Measurements from ENCODE around the gene PAOX.

PAOX gene

GRCh38 chr10:133377025-133377817, 1.8 kb upstream of the PAOX start:
- H3K27me3 ChIP-seq (ENCODE audit: insufficient read depth, low read length, poor library complexity): no peaks in the 10 kb centered on the region
- no peak overlapping the region for H2AFZ ChIP-seq (ENCODE audit: low read depth, low read length)
- no peak for TF ChIP-seq EZH2 (IDR thresholded peaks at IDR 0.05; ENCODE audit: borderline replicate concordance, low read depth, low read length, severe bottlenecking)
- TF ChIP-seq, protein P1, sequence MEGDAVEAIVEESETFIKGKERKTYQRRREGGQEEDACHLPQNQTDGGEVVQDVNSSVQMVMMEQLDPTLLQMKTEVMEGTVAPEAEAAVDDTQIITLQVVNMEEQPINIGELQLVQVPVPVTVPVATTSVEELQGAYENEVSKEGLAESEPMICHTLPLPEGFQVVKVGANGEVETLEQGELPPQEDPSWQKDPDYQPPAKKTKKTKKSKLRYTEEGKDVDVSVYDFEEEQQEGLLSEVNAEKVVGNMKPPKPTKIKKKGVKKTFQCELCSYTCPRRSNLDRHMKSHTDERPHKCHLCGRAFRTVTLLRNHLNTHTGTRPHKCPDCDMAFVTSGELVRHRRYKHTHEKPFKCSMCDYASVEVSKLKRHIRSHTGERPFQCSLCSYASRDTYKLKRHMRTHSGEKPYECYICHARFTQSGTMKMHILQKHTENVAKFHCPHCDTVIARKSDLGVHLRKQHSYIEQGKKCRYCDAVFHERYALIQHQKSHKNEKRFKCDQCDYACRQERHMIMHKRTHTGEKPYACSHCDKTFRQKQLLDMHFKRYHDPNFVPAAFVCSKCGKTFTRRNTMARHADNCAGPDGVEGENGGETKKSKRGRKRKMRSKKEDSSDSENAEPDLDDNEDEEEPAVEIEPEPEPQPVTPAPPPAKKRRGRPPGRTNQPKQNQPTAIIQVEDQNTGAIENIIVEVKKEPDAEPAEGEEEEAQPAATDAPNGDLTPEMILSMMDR (IDR thresholded peaks at IDR 0.05; ENCODE audit: borderline replicate concordance, extremely low read depth, low read length, poor library complexity, severe bottlenecking): no peak
- no peak for ATAC-seq (ENCODE audit: insufficient read depth, low read depth)
- peak overlapping the region; percentile 81 for H3K4me2 ChIP-seq (ENCODE audit: insufficient read depth, low read length)
- H3K79me2 ChIP-seq (ENCODE audit: insufficient read depth, low read length): peaks cover 3% of the 10 kb centered on the region
- no peaks in the 10 kb centered on the region for H3K9me3 ChIP-seq (ENCODE audit: insufficient read depth, low read length, severe bottlenecking)
- no peak overlapping the region for H3K27ac ChIP-seq (ENCODE audit: low read length)
- H4K20me1 ChIP-seq (ENCODE audit: insufficient read depth, low read length): no peaks in the 10 kb centered on the region
- peak overlapping the region; percentile 57; the same call in 1 of the 2 replicates for H3K9ac ChIP-seq (ENCODE audit: low read depth, low read length)
- peaks cover 28% of the 10 kb centered on the region for H3K4me1 ChIP-seq (ENCODE audit: insufficient read depth, low read length)
- peak overlapping the region in 1 of 2 experiments; percentile 59; a peak in 2 of 4 replicates for H3K4me3 ChIP-seq (ENCODE audit: low read depth in 1 of 2, low read length in 2 of 2)
- DNase-seq: no peak
- no peaks in the 10 kb centered on the region for H3K36me3 ChIP-seq (ENCODE audit: insufficient read depth, low read length)

DNA sequence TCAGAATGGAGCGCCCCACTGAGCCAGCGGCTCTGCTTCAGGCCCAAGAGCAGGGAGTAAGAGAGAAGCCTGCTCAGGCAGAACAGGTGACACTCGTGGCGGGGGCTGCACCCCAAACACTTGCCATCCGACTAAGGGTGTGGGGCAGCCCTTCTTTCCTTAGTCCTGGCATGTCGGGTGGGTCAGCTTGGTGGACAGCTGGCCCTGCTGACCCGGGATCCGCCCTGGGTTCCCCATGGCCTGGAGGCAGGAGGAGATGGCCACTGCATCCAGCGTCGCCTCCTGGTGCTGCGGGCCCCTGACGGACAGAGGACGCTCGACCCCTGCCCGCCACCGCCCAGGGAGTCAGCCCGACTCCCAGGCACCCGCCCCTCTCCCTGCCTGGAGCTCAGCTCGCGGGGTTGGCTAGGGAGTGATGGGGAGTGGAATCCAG, 1.2 kb upstream of the PAOX start:
- peak overlapping the region; percentile 81 for H3K4me2 ChIP-seq (ENCODE audit: insufficient read depth, low read length)
- no peaks in the 10 kb centered on the region for H3K27me3 ChIP-seq (ENCODE audit: insufficient read depth, low read length, poor library complexity)
- no peak overlapping the region; the same call in 1 of the 2 replicates for H3K27ac ChIP-seq (ENCODE audit: low read length)
- H3K36me3 ChIP-seq (ENCODE audit: insufficient read depth, low read length): no peaks in the 10 kb centered on the region
- DNase-seq (no peak), ATAC-seq (ENCODE audit: insufficient read depth, low read depth) (peak; percentile 1; the same call in 1 of the 3 replicates)
- peak overlapping the region; percentile 13 to 59; a peak in 3 of 4 replicates for H3K4me3 ChIP-seq (ENCODE audit: low read depth in 1 of 2, low read length in 2 of 2)
- TF ChIP-seq, protein P1 (IDR thresholded peaks at IDR 0.05; ENCODE audit: borderline replicate concordance, extremely low read depth, low read length, poor library complexity, severe bottlenecking): no peak
- TF ChIP-seq EZH2 (IDR thresholded peaks at IDR 0.05; ENCODE audit: borderline replicate concordance, low read depth, low read length, severe bottlenecking): no peak
- H4K20me1 ChIP-seq (ENCODE audit: insufficient read depth, low read length): no peaks in the 10 kb centered on the region
- H3K9me3 ChIP-seq (ENCODE audit: insufficient read depth, low read length, severe bottlenecking): no peaks in the 10 kb centered on the region
- peak overlapping the region; percentile 57 for H3K9ac ChIP-seq (ENCODE audit: low read depth, low read length)
- H3K4me1 ChIP-seq (ENCODE audit: insufficient read depth, low read length): peaks cover 24% of the 10 kb centered on the region
- H3K79me2 ChIP-seq (ENCODE audit: insufficient read depth, low read length): no peaks in the 10 kb centered on the region
- H2AFZ ChIP-seq (ENCODE audit: low read depth, low read length): peak overlapping the region; percentile 76

GRCh38 chr10:133378251-133379096, 588 bp upstream of the PAOX start:
- peak overlapping the region; percentile 81 for H3K4me2 ChIP-seq (ENCODE audit: insufficient read depth, low read length)
- peak overlapping the region; percentile 13 to 59; a peak in 3 of 4 replicates for H3K4me3 ChIP-seq (ENCODE audit: low read depth in 1 of 2, low read length in 2 of 2)
- no peaks in the 10 kb centered on the region for H3K36me3 ChIP-seq (ENCODE audit: insufficient read depth, low read length)
- peak overlapping the region; percentile 76 for H2AFZ ChIP-seq (ENCODE audit: low read depth, low read length)
- peak overlapping the region; percentile 57 for H3K9ac ChIP-seq (ENCODE audit: low read depth, low read length)
- ATAC-seq (ENCODE audit: insufficient read depth, low read depth) (peak; percentile 64), DNase-seq (peak; percentile 64)
- H3K27me3 ChIP-seq (ENCODE audit: insufficient read depth, low read length, poor library complexity): no peaks in the 10 kb centered on the region
- no peak for TF ChIP-seq EZH2 (IDR thresholded peaks at IDR 0.05; ENCODE audit: borderline replicate concordance, low read depth, low read length, severe bottlenecking)
- TF ChIP-seq, protein P1 (IDR thresholded peaks at IDR 0.05; ENCODE audit: borderline replicate concordance, extremely low read depth, low read length, poor library complexity, severe bottlenecking): no peak
- H4K20me1 ChIP-seq (ENCODE audit: insufficient read depth, low read length): no peaks in the 10 kb centered on the region
- H3K9me3 ChIP-seq (ENCODE audit: insufficient read depth, low read length, severe bottlenecking): no peaks in the 10 kb centered on the region
- H3K27ac ChIP-seq (ENCODE audit: low read length): no peak overlapping the region; the same call in 1 of the 2 replicates
- no peaks in the 10 kb centered on the region for H3K79me2 ChIP-seq (ENCODE audit: insufficient read depth, low read length)
- H3K4me1 ChIP-seq (ENCODE audit: insufficient read depth, low read length): peaks cover 24% of the 10 kb centered on the region

Measured in DND-41 (cell line).